Muscle of back (tissue), 11 donors: ENCODE data around the gene BCKDHA. TPM values are rescaled to one million over a fixed set of nuclear protein-coding genes. Genes with fewer than 3 reads are reported as not detected.
"Not testable (repeated sequence)": the region's sequence is repeated elsewhere in the genome, so short reads cannot be mapped to it uniquely, and the experiment has no call there.

ENCODE experiments used
- DNase-seq, 3 donors: peaks; one replicate each; pipeline versions ENCODE4 v3.0.0 to v3.0.0-alpha.2; 2013
- polyA plus RNA-seq, 10 donors: library from polyadenylated mRNA; unstranded; fragments of 120-200 nt; gene quantifications; one replicate each; pipeline ENCODE4 v1.2.1, GENCODE V29; 2013; ENCODE audit not compliant: insufficient read length in 10 of 10

Gene BCKDHA
- polyA plus RNA-seq, 10 donors, result 15.1 to 32.4 (median 27.3) TPM

DNA sequence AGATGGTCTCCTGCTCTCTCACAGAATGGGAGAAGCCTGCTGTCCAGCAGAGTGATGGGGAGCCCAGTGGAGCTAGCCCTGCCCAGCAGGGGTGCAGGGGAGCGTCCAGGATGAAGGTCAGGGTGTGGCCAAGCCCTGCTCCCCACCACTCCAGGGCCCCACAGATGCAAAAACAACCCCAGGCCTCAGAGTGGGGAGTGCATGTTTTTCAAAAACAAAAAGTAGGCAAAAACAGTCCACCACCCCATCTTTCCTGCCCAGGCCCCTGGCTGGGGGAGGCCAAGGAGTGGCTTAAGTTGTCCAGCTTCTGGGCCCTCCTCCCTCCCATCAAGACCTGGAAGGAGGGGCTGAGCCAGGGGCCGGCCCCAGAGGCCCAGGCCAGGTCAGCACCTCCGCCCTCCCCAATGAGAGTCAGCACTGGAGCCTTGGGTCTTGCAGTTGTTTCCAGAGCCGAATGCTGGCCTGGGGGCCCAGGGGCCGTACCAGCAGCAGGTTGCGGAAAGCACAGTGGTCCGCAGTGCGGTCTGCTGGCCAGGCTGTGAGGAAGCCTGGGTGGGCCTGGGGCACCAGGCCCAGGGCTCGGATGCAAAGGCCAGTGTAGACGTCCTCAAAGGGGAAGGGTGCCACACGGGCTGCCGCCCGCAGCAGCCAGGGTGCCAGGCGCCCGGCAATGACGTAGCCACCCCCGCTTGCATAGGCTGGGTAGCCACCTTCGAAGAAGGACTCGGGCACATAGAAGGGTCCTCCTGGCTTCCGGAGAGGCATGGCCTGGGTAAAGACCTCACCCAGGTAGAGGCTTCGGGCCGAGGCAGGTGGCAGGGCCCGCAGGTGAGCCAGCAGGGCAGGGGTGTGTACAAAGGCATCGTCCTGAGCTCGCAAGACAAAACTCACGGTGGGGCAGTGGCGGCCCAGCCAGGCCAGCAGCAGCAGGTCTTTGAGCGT, 27.8 kb downstream of the BCKDHA start:
- DNase-seq, result no peak

DNA sequence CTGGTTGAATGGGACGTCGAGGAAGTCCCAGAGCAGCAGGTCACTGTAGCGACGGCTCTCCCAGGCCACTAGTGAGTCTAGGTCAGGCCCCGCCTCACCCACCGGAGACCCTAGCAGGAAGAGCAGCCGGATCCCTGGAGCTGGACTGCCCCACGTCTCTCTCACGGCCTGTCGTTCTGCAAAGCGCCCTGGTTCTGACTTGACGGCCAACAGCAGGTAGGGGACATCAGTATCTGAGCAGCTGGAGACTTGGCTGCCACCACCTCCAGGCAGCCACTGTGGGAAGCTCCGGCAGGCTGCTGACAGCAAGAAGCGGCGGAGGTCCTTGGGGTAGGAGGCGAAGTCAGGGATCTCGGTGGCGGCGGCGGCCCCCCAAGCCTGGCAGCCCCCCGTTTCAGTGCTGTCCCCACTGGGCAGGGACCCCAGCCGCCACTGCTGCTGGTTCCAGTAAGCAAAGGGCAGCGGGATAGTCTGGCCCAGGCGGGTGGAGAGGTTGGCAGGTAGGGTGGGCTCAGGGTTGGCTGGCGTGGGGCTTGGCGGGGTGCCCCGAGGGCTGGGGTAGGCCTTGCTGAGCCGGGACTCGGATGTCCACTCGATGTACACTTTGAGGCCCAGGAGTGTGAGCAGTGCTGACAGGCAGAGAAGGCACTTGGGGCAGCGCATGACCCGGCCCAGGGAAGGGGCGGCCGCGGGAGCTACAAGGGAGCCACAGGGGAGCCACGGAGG, 28.7 kb downstream of the BCKDHA start:
- no peak for DNase-seq

DNA sequence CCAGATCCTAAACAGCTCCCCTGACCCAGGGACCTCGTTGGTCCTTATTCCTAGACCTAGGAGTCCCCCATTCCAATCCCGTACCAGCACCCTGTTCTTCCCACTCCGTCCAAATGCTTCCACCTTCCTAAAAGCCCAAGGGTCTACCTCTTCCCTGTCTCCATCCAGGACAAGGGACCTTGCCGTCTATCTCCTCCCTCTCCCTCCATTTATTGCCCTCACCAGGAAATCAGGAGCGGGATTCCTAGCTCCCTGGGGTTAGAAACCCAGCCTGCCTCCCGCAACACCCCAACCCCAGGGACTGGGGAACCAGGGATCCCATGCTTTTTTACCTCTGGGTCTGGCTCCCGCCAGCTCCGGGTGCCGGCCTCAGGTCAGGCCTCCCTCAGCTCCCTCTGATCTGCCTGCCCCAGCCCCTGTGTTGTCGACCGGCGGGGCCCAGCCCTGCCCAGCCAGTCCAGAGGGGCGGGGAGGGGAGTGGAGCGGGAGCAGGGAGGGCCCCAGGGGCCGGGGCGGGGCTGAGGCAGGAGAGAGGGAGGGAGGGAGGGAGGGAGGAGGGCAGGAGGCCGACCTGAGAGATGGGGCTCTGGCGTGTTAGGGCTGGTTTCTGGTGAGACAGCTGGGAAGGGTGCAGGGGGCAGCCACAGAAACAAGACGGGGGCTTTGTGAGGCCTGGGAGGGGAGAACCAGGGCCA, 29.5 kb downstream of the BCKDHA start, which contains the start of gene B3GNT8:
Gene B3GNT8, minus strand, starts transcription at position 423 of the 695 bp plus-strand sequence. CDS start 596 bp downstream, outside the sequence.
- peak; percentile 60 to 86 (median 66) for DNase-seq

DNA sequence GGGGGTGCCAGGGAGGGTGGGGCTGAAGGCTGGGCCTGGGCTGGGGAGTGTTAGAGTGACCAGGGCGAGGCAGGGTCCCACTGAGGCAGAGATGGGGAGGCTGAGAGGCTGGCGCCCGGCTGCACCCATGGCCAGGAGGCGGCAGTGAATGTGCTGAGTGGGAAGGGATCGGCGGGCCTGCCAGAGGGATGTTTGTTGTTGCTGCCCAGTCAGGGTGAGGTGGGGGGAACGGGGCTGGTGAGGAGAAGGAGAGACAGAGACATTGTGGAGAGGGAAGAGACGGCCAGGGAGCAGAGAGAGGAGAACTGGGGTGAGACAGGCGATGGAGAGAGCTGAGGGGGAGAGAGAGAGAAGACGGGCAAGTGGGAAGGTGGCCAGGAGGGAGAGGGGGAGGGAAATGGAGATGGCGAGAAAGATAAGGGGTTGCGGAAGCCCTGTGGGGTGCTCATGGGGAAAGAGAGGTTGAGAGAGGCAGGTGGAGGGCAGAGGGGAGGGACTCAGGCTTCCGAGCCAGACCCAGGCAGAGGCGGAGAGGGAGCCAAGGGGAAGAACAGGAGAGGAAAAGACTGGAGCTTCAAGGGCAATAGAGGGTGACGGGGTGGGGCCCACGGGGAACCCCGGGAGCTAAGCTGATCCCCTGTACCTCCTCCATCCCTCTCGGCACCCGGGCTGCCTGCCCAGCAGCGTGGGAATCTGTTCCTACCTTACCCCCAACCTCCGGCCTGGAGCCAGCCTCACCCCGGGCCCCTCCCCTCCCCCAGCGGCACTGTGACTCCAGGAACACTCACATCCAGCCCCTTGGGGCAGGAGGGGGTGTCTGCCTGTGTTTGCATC, 30.2 kb downstream of the BCKDHA start:
- no peak for DNase-seq

DNA sequence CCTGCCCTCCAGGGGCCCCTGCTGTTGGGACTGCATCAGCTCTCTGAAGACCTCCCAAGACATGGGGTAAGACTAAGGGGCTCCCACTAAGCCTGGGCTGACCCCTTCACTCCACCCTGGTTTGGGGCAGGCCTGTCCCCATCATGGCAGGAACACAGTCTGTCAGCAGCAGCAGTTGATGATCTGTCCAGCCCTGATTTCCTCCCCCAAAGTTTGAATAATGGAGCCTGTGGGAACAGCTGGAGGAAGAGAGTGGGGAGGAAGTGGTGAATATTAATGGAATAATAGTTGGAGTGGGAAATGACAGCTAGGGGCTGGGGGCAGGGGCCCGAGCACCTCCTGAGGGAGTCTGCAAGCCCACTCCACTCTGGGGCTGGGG, 30.9 kb downstream of the BCKDHA start:
- no peak for DNase-seq

DNA sequence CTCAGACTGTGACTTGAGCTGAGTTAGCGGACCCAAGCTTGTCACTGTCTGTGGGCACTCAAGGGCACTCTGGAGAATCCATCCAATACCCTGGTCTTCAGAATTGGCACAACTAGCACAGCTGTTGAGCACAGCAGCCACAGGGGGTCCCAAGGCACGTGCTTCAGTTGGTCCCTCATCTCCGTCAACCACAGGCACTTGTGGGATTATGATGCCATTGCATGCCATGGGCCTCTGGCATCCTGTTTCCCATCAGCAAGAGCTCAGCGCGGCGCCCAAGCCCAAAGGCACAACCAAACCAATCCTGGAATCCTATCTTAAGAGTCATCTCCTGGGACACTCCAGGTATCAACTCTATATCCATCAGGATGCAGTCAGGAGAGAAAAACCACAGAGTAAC, 33.3 kb downstream of the BCKDHA start:
- DNase-seq, result no peak

DNA sequence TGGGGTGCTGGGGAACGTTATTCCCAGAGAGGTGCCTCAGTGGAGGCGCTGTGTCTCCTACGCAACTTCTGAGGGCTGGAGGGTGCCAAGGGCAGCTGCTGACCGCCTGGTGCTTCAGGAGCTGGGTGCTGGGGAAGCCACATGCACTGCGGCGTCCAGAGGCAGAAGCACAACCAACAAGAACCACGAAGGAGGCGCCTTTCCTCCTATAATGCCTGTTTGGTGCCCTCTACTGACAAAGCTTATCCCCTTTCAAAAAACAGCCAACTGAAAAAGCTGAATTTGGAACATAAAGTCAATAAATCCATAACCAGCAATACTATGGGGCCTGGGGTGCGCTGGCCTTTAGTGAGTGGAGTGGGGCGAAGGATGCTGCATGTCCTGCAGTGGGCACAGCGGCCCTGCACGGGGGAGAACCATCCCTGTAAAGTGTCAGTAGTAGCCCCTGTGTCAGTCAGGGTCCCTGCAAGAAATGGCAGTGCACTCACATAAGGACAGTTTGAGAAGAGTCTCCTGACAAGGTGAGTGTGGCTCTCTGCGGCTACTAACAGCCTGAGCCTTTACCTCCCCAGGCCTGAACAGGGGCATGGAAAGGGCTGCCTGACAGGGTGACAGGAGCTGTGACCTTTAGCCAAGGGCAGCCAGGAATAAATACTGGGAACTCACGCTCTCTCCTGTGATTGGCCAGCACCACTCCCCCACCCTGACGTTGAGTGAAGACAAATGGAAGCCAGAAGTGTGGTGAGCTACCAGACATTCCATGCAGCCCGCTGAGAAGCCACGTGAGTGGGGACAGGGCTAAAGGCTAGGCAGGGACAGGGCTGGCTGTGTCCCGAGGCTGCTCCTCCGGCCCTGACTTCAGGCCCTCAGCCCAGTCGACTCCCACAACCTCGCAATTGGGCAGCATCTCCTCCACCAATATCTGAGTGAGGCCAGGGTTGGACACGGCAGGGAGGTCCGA, 34.1 kb downstream of the BCKDHA start:
- DNase-seq, result peak in 1 of 3 donors; percentile 35

DNA sequence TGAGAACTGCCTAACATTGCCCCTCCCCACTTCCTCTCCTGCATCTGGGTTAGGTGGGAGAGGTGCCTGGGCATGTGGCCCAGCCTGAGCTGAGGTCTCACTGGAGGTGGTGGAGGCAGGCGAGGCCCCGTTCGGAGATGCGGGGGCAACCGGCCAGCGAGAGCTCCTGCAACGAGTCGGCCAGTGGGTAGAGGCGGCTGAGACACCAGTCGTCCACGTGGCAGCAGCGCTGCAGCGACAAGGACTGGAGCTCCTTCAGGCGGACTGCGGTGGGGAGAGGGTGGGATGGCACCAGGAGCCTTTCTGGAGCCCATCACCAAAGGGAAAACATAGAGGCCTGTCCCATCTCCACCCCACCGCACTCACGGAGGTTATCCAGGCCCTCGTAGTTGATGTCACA, 35.6 kb downstream of the BCKDHA start:
- no peak for DNase-seq

DNA sequence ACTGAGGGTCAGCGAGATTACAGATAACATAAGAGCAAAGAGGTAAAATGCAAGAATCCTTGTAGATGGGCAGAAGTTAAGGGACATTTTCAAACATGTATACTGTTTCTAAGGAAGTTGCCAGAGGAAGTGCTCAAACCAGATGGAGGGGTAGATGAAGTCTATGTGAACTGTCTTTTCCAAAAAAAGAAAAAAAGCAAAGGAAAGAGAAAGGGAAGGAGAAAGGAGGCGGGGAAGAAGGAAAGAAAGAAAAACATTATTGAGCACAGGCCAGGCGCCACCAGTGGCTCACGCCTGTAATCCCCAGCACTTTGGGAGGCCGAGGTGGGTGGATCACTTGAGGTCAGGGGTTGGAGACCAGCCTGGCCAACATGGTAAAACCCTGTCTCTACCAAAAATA, 36.8 kb downstream of the BCKDHA start:
- DNase-seq, result no peak

DNA sequence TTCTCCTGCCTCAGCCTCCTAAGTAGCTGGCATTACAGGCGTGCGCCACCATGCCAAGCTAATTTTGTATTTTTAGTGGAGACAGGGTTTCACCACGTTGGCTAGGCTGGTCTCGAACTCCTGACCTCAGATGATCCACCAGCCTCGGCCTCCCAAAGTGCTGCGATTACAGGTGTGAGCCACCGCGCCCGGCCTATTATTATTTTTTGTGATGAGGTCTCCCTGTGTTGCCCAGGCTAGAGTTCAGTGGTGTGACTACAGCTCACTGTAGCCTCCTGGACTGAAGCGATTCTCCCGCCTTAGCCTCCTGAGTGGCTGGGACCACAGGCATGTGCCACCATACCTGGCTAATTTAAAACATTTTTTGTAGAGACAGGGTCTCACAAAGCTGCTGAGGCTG, 37.8 kb downstream of the BCKDHA start:
- DNase-seq, result not testable (repeated sequence)

DNA sequence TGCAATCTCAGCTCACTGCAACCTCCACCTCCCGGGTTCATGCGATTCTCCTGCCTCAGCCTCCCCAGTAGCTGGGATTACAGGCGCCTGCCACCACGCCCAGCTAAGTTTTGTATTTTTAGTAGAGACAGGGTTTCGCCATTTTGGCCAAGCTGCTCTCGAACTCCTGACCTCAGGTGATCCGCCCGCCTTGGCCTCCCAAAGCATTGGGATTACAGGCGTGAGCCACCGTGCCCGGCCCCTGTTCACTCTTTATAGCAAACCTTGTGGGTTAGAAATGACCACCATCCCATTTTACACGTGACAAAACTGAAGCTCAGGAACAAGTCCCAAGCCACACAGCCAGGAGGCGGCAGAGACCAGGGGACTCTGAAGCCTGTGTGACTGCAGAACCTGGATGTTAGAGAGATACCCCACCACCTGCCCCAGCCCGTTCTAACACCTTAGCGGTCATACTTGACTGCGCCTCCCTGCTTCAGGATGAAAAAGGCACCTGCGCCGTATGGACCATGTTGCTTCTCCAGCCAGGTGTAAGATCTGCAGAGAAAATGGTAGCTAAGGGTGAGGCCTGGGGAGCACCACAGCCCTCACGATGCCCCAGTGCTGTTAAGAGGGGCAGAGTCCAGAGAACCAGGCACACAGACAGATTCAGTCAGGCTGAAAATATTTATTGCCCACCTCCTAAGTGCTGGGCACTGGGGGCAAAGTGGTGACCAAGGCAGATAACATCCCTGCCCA, 38.5 kb downstream of the BCKDHA start:
- no peak for DNase-seq

DNA sequence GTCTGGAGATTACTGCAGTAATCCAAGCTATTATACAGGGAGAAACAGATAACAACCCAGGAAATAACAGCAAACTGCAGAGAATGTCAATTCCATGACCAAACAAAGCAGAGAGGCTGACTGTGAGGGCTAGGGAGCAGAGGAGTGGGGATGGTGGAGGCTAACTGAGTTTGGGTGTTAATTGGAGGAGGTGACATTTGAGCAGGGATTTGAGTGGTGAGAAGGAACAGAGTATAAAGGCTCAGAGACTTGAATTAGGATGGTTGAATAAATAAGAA, 39.0 kb downstream of the BCKDHA start:
- no peak for DNase-seq

DNA sequence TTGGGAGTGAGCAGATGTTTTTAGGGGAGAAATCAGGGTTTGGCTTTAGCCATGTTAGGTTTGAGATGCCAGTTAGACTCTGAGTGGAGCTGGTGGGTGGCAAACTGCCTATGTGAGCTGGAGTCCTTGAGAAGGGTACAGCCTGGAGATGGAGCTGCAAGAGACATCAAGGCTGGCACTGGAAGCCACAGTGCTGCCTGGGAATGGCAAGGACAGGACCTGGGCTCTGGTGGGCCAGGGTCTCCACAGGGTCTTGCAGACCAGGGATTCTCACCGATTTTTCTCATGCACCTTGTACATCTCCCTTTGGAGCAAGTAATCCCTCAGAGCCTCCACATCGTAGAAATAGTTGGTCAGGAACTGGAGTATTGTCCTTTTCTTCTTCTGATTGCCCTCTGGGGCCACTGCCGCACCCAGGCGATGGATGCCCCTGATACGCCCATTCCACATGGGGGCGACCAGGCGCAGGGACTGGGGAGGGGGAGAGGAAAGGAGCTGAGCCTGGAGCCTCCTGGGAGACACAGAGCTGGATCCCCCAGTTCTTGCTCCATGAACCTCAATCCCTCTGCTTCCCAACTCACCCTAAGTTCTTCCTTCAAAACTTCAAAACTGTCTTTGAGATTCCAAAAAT, 40.4 kb downstream of the BCKDHA start:
- DNase-seq, result no peak

DNA sequence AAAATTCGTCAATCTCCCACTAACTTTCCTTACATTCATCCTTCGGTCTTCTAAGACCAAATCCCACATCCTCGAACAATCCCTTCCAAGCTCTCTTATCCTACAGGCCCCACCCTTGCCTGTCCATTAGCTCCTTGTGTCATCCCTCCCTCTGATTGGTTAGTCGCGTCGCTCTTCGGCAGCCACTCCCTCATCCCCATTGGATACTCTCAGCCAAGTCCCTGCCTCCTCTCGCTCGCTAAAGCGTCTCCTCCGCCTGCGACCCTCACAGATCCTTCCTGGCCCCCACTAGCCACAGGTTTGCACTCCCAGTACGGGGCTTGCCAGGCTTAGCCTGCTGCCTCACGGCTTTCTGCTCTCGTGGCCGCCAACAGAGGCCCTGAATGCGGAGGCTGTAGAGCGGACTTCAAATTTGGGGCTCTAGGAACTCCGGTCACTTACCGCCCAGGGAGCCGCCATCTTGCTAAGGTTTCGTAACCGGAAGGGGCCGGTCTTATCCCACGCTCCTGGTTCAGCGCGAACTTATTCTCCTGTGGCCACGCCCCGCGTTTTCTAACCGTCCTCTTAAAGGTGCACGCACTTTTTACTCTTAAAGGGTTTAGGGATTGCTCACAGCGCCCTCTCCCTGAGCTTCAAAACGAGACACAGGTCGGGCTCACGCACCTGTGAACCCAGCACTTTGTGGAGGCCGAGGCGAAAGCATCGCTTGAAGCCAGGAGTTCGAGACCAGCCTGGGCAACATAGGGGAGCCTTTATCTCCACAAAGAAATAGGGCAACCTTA, 42.0 kb downstream of the BCKDHA start, which contains the start of gene DMAC2:
Gene DMAC2, minus strand, starts transcription at position 472 of the 782 bp plus-strand sequence. Its CDS starts 13 bp downstream, at position 459.
- DNase-seq, result peak; percentile 97 to 100 (median 98)

DNA sequence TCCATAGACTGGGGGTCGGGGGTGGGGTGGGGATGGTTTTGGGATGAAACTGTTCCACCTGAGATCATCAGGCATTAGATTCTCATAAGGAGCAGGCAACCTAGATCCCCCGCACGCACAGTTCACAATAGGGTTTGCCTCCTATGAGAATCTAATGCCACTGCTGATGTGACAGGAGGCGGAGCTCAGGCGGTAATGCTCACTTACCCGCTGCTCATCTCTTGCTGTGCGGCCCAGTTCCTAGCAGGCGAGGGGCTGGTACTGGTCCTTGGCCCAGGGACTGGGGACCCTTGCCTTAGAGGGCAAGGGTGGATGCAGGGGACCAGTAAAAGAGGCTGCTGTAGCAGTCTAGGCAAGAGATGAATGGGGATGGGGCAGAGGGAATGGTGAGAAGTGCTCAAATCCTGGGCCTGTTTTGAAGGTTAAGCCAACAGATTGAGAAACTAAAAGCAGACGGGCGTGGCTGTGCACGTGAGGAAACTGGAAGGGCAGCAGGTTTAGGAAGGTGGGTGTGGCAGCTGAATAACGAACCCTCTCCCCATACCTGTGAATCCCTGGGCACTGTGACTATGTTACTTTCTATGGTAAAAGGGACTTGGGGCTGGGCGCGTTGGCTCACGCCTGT, 43.8 kb downstream of the BCKDHA start:
- DNase-seq, result no peak

DNA sequence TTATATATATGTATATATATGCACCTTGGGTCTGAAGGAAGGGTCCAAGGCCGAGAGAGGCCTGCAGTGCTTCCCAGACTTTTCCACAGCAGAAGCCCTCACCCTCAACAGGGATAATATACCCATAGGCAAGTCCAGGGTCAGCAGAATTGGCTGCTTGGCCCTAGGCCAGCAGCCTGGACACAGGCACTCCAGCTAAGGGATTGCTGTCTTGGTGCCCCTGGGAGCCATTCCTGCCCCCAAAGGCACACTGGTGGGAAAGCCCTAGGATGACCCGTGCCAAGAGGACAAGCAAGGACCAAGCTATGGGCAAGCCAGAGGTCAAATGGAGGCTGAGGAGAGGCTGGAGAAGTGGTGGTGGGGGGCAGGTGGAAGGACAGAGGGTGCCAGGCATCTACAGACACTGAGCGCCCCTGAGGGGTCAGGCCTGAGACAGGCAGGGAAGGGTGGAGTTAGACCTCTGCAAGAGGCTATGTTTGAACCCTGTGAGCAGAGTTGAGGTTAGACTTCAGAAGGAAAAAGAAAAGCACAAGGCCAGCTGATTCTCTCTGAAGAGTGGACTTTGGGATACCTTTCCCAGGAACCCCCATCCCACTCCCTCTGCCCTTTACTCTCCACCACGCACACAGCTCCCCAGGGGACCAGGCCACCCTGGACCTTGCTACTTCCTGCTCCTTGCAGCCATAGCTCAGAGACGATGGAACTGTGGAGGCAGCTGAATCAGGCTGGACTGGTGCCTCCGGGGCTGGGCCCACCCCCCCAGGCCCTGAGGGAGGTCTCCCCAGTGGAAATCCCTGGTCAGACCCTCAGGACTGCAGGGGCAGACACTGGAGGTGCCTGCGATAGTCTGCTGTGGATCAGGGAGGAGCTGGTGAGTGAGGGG, 45.1 kb downstream of the BCKDHA start, which contains the start of gene ERICH4:
Gene ERICH4, plus strand, starts transcription at position 684 of the 883 bp plus-strand sequence. Its CDS starts 14 bp downstream, at position 698.
- no peak for DNase-seq
